HepG2 (cell line): Measurements from ENCODE around the gene PRSS36. TPM values are rescaled to one million over a fixed set of nuclear protein-coding genes. Genes with fewer than 3 reads are reported as not detected.

Experiments
- ARNT2 ChIP-seq: sonication (generic); formaldehyde crosslinking; IDR thresholded peaks from 2 replicates; pipeline ENCODE4 v1.8.0; 2022; ENCODE audit warnings: mild to moderate bottlenecking, low read depth, missing genetic modification reagents, moderate library complexity
- DNMT3B ChIP-seq: conservative IDR thresholded peaks from 2 replicates; pipeline ENCODE4 v1.6.1; 2016; ENCODE audit warnings: missing biosample characterization, control low read depth
- GABPB1 ChIP-seq: IDR thresholded peaks from 2 replicates; pipeline ENCODE4 v1.6.1; 2016; ENCODE audit warnings: mild to moderate bottlenecking, missing genetic modification reagents, moderate library complexity, missing compliant biosample characterization
- KAT2B ChIP-seq: fragments of 150-350 bp; IDR thresholded peaks from 2 replicates; pipeline ENCODE4 v1.6.1; 2014; ENCODE audit warnings: low read depth, low read length, borderline replicate concordance
- KDM3A ChIP-seq: IDR thresholded peaks from 2 replicates; pipeline ENCODE4 v1.6.1; 2018; ENCODE audit warnings: low read depth, missing compliant biosample characterization
- MIXL1 ChIP-seq: IDR thresholded peaks from 2 replicates; pipeline ENCODE4 v1.6.1; 2016
- REPIN1 ChIP-seq: sonication (generic); formaldehyde crosslinking; IDR thresholded peaks from 2 replicates; pipeline ENCODE4 v1.8.0; 2022; ENCODE audit warnings: missing genetic modification reagents, low read depth, mild to moderate bottlenecking, borderline replicate concordance
- TAF15 ChIP-seq: fragments of 200-400 bp; formaldehyde crosslinking; IDR thresholded peaks from one replicate; pipeline ENCODE4 v1.6.1; 2018; ENCODE audit warnings: mild to moderate bottlenecking, low read depth, low read length; ENCODE audit not compliant: poor library complexity, severe bottlenecking
- TOE1 ChIP-seq: sonication (generic); formaldehyde crosslinking; IDR thresholded peaks from 2 replicates; pipeline ENCODE4 v1.4.0; 2020; ENCODE audit warnings: mild to moderate bottlenecking, missing genetic modification reagents
- ZBTB7B ChIP-seq: sonication (generic); formaldehyde crosslinking; IDR thresholded peaks from 2 replicates; pipeline ENCODE4 v1.4.0; 2020; ENCODE audit warnings: missing genetic modification reagents
- ZNF263 ChIP-seq: sonication (generic); formaldehyde crosslinking; IDR thresholded peaks from 2 replicates; pipeline ENCODE4 v1.4.0; 2020; ENCODE audit warnings: missing genetic modification reagents
- ZNF326 ChIP-seq: sonication (generic); formaldehyde crosslinking; IDR thresholded peaks from 2 replicates; pipeline ENCODE4 v1.4.0; 2020; ENCODE audit warnings: missing genetic modification reagents, borderline replicate concordance
- ZNF598 ChIP-seq: sonication (generic); formaldehyde crosslinking; IDR thresholded peaks from 2 replicates; pipeline ENCODE4 v1.5.1; 2020; ENCODE audit warnings: mild to moderate bottlenecking, missing genetic modification reagents, borderline replicate concordance
- ZNF768 ChIP-seq: sonication (generic); formaldehyde crosslinking; IDR thresholded peaks from 2 replicates; pipeline ENCODE4 v1.4.0; 2020; ENCODE audit warnings: missing genetic modification reagents
- ZNF878 ChIP-seq: sonication (generic); formaldehyde crosslinking; IDR thresholded peaks from 2 replicates; pipeline ENCODE4 v1.8.1; 2023; ENCODE audit warnings: mild to moderate bottlenecking, missing genetic modification reagents, moderate library complexity
- polyA plus RNA-seq, 8 experiments: library from polyadenylated mRNA; depleted of rRNA in 3 of 8; stranded (reverse) in 7 of 8; unstranded in 1 of 8; fragments of >200 nt; fragmentation: Illumina TruSeq in 4 of 8; extraction: Trizol in 4 of 8; gene quantifications; 2 replicates each; pipeline versions ENCODE4 v1.2.1 to v1.2.3, GENCODE V29; 2011 to 2016; ENCODE audit warnings: low read depth in 4 of 8, missing spikeins in 1 of 8, mixed read lengths in 1 of 8; ENCODE audit not compliant: insufficient read depth in 1 of 8
- total RNA-seq, 5 experiments: library from RNA; depleted of rRNA; stranded (reverse); fragments of >200 nt; fragmentation: Illumina TruSeq; extraction: Trizol; gene quantifications; 2 replicates each; pipeline ENCODE4 v1.2.3, GENCODE V29; 2016; ENCODE audit warnings: low read depth in 1 of 5
- TF ChIP-seq, protein P1 (sequence below): sonication (generic); formaldehyde crosslinking; IDR thresholded peaks from 2 replicates; pipeline ENCODE4 v1.8.1; 2023; ENCODE audit warnings: mild to moderate bottlenecking, inconsistent platforms, moderate library complexity, missing genetic modification reagents, borderline replicate concordance
- TF ChIP-seq, protein P2 (sequence below): sonication (generic); formaldehyde crosslinking; IDR thresholded peaks from 2 replicates; pipeline ENCODE4 v1.4.0; 2020; ENCODE audit warnings: mild to moderate bottlenecking, missing genetic modification reagents

The PRSS36 gene
- total and polyA plus RNA-seq, 2 of the 13 experiments (the other 11 are each of a cell fraction or from before 2014, with no cell fraction given), result 1.5 to 2.1 TPM

GRCh38 chr16:31117384-31118222 is 32.3 kb downstream of the PRSS36 start, which contains the start of gene KAT8 (continued):
- 0 out of 2 replicates have a peak, but pooled peaks have one; percentile 59 for TF ChIP-seq ZNF326 (CRISPR knock-in tag)
- peak; percentile 9; the same call in 1 of the 2 replicates for TF ChIP-seq ZBTB7B
- peak; percentile 63; the same call in 1 of the 2 replicates for TF ChIP-seq MIXL1
- peak; percentile 60 for TF ChIP-seq TAF15
- no peak; the same call in none of the 2 replicates for TF ChIP-seq ARNT2 (CRISPR knock-in tag)
- no peak for TF ChIP-seq DNMT3B
- no peak for TF ChIP-seq KAT2B
- no peak for TF ChIP-seq ZNF878 (CRISPR knock-in tag)
- TF ChIP-seq ZNF263 (CRISPR knock-in tag), result peak; percentile 60; the same call in 1 of the 2 replicates
- TF ChIP-seq KDM3A, result peak; percentile 95
- TF ChIP-seq, protein P1, sequence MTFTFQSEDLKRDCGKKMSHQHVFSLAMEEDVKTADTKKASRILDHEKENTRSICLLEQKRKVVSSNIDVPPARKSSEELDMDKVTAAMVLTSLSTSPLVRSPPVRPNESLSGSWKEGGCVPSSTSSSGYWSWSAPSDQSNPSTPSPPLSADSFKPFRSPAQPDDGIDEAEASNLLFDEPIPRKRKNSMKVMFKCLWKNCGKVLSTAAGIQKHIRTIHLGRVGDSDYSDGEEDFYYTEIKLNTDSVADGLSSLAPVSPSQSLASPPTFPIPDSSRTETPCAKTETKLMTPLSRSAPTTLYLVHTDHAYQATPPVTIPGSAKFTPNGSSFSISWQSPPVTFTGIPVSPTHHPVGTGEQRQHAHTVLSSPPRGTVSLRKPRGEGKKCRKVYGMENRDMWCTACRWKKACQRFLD (CRISPR knock-in tag), result peak; percentile 88
- peak; percentile 84 for TF ChIP-seq ZNF598 (CRISPR knock-in tag)
- TF ChIP-seq, protein P2, sequence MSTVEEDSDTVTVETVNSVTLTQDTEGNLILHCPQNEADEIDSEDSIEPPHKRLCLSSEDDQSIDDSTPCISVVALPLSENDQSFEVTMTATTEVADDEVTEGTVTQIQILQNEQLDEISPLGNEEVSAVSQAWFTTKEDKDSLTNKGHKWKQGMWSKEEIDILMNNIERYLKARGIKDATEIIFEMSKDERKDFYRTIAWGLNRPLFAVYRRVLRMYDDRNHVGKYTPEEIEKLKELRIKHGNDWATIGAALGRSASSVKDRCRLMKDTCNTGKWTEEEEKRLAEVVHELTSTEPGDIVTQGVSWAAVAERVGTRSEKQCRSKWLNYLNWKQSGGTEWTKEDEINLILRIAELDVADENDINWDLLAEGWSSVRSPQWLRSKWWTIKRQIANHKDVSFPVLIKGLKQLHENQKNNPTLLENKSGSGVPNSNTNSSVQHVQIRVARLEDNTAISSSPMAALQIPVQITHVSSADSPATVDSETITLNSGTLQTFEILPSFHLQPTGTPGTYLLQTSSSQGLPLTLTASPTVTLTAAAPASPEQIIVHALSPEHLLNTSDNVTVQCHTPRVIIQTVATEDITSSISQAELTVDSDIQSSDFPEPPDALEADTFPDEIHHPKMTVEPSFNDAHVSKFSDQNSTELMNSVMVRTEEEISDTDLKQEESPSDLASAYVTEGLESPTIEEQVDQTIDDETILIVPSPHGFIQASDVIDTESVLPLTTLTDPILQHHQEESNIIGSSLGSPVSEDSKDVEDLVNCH (CRISPR knock-in tag), result 0 out of 2 replicates have a peak, but pooled peaks have one; percentile 26
- TF ChIP-seq GABPB1 (CRISPR knock-in tag), result peak; percentile 97
- TF ChIP-seq TOE1 (CRISPR knock-in tag), result 0 out of 2 replicates have a peak, but pooled peaks have one; percentile 91
- peak; percentile 89 for TF ChIP-seq REPIN1 (CRISPR knock-in tag)
- peak; percentile 69 for TF ChIP-seq ZNF768 (CRISPR knock-in tag)
